TTC549 (cell line): Measurements from ENCODE around the gene ANO6.

ENCODE experiments used
- FAIRE-seq: peaks from 2 replicates; lab custom pipeline; 2012; peaks lifted over from hg19 to GRCh38; lab: Jason Lieb, UNC

The ANO6 gene

DNA sequence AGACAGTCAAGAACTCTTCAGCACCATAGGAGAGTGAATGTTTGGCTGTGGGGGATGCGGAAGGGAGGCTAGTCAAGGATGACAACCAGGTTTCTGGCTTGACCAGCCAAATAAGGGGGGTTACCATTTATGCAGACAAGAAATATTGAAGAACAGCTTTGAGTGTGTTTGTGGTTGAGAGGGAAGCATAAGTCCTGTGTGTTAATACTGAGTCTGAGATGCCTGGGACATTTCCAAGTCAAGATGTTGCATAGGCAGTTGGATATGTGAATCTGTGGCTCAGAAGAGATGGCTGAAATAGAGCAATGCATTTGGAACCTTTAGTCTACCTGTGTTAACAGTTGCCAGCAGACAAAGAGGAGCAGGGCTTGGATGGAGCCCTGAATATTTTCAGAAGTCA lies 66.1 kb downstream of the ANO6 start:
- no peak for FAIRE-seq

- no peak for FAIRE-seq
Measured at GRCh38 chr12:45282411-45282810, 66.5 kb downstream of the ANO6 start.

DNA sequence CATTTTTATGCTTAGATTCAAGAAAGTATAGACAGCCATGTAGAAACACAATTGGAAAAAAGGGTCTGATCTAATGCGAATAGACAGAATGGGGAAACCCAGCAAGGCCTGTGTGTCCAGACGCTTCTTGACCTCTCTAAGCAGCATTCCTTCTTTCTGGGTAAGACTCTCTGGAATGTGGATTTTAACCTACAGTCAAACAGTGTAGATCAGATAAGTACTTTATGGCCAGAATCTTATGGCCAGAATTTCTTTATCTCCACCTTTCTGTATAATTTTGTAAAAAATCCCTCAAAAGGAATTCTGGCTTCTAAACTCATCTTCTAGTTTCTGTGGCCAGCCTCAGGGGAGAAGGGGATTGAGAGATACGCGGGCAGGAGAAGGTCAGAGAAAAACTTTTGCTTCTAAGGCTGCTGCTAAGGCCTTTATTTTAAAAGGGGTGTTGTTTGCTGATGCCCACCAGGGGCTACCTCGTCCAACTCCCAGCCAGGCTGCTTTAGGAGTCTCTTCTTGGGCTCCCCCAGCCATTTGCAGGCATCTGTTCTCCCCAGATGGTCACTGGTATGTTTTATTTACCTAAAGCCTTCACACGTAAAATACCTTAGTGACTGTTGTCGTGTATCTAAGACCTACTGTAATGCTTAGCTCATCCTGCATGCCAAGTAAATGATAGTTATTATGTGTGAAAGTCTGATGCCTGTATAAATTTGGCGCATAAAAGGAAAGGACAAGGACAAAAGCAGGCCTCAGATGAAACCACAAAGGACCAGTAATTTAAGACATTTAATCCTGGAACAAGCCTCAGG lies 68.4 kb downstream of the ANO6 start:
- no peak for FAIRE-seq

- no peak for FAIRE-seq
Measured at GRCh38 chr12:45285717-45286116, 69.8 kb downstream of the ANO6 start.

DNA sequence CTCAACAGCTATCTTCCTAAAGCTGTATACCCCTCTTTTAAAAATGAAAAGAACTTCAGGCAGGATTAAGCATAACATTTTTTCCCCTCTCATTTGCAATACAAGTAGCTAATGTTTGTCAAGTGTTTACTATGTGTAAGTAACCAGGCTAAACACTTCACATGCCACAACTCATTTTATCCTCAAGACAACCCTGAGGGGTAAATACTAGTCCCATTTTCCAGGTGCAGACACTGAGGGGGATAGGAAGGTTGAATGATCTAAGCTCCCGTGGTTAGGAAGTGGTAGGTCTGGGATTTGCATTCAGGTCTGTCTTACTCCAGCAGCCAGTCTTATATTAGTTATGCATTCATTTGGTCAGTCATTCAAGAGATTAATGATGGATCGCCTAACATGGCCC lies 70.7 kb downstream of the ANO6 start:
- FAIRE-seq: no peak

DNA sequence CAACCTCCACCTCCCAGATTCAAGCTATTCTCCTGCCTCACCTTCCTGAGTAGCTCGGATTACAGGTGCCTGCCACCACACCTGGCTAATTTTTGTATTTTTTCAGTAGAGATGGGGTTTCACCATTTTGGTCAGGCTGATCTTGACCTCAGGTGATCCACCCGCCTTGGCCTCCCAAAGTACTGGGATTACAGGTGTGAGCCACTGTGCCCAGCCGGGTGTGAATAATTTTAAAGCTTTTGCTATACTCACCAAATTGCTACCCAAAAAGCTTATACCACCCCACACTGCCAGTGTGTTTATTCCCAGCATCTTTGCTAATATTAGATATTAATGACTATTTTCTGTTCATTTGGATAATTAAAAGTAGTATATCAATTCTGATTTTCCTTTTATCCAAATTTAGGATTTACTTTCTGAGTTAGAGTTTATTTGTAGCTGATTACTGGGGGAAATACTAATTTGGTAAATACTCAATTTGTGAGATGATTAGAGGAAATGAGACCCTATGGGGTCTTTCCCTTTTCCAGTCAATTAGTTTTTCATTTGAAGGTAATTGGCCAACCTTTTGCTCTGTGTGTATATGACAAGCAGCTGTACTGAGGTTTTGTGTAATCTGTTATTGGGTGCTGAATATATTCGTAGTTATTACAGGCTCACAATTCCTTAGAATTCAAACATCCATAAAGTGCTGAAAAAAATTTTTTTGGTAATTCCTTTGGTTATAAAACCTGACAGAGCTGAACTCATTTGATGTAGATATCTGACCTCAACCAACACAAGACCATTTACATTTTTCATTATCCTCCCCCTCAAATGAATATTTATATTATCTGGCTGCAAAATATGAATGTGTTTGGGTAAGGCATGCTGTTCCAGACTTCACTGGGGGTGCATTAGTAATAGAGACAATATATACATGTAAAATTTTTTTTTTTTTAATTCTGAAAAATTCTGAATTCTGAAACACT lies 73.6 kb downstream of the ANO6 start:
- no peak for FAIRE-seq

DNA sequence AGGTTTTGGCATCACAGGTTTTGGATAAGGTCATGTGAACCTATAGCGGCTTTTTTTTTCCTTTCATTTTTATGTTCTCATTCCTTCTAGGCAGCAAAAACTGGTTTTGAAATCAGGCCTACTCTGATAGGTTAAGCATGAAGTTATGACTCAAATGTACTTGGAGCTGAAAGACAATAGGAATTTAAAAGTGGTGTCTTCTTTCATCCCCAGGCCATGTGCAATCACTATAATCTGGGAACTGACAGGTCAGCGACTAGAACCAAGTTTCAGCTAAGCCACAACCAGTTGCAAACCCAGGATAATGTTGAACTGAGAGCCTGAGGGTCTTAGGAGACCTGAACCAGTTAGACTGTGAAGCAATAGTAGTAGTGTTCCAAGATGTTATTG lies 74.3 kb downstream of the ANO6 start:
- FAIRE-seq: no peak

DNA sequence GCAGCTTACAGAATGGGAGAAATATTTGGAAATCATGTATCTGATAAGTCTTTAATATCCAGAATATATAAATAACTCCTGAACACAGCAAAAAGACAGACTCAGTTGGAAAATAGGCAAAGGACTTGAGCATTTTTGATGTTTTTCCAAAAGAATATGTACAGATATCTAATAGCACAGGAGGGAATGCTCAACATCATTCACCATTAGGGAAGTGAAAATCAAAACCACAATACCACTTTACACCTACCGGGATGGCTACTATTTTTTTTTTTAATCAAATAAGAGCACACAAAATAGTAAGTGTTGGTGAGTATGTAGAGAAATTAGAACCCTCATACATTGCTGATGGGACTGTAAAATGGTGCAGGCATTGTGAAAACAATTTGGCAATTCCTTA lies 75.6 kb downstream of the ANO6 start:
- no peak for FAIRE-seq

DNA sequence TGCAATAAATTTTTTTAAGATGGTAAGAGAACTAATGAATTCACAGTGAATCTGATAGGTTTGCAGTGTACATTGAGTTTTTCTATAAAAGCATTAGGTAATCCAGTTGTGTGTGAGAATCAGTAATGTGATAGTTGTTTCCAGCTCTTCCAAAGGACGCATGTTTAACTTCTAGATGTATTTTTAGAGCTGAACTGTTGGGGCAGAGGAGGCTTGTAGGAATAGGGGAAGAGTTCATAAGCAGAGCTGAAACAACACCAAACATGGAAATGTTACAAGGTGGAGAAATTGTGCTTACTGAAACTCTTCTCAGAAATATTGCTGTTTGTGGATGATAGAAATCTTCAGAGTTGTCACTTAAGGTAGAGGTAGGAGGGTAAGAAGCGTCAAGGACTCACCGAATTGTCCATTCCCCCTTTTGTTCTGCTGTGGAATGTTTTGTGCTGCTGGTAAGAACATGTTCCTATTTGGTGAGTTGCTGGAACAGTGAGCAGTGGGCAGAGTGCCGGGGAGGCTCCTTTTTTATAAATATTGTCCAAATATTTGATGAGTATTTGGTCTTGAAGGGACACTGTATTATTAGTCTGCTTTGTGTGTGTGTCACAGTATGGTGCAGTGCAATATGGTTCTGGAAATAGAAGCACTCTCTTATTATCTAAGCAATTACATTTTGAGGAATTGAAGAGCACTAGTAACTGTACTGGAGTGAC lies 76.7 kb downstream of the ANO6 start:
- no peak for FAIRE-seq

DNA sequence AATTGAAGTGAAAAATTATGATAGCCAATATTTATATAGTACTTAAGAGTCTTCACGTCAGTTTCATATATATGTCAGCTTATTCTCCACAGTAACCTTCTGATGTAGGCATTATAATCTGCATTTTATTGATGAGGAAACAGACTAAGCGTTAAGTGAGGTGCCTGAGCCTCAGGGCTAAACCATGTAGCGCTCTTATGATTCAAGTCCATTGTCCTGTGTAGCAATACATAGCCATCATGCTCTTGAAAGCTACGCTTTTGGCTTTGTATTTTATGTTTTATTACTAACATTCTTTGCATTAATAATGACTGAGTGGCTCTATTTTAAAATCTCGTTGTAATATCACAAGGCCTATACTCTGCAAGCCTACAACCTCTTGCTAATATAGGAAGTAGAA lies 79.0 kb downstream of the ANO6 start:
- FAIRE-seq: no peak

- no peak for FAIRE-seq
Measured at GRCh38 chr12:45296046-45296586, 80.2 kb downstream of the ANO6 start.

DNA sequence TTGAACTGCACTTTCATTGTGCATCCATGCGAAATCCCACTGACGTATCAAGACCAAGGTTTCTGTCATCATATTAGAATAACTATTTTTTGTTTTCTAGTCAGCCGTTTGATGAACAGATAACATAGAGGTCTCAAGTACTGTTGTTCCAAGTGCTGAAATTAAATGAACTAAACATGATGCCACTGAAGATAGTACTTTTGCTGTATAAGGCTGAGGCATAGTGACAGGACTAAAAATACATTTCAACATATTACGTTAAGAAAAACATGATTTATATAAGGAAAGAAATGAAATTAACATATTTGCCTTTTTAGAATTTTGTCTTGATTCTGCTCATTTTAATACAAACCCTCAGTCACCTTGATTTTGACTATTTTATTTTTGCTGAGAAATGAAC lies 82.2 kb downstream of the ANO6 start:
- FAIRE-seq: no peak

GRCh38 chr12:45298721-45299692 lies 83.1 kb downstream of the ANO6 start:
- FAIRE-seq: no peak

DNA sequence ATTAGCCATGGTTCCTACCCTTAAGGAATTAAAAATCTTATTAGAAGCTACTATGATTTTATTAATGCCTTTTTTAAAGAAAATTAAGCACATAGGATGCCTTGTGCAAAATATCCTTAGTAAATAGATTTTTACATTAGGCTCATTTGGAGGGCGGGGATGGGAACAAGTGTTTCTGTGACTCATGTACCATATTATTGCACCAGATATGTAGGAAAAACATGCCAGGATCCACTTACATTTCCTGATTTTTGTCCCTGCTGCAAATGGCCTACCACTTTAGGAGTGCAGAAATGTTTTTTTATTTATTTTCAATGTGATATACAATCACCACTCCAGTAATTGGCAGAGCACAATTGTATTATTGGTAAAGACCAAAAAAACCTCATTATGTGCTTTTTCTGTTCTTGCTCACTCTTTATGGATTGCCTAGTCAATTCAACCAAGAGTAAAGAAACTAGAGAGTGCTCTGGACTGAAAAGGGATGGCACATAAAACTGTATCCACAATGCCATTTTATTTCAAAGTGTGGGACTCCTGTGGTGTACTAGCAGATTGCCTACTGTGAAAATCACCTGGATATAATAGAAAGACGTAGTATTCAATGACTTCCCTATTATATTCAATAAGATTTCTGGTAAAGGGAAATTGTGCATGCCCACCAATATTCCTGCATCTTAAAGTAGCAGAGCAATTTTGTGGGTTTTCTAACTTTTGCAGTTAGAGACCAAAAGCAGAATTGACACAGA lies 86.9 kb downstream of the ANO6 start:
- FAIRE-seq: no peak

DNA sequence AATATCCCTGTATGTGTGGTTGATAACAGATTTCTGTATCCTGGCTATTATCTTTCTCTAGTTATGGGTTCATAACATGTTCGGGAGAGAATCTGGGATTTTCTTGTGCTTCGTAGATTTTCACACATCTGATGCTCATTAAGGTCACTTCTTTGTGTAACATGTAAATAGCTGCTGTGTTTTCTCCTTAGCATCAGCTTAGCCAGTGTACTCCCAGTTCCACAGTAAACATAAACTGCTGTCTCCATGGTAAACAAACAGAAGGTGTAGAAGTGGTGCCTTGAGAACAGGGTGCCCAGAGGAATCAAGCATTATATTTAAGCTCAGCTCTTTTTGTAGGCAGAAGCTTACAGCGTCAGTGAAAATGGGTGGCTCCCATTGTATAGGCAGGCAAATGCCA lies 88.0 kb downstream of the ANO6 start:
- FAIRE-seq: no peak

GRCh38 chr12:45304514-45305178 lies 88.8 kb downstream of the ANO6 start:
- FAIRE-seq: no peak

- no peak for FAIRE-seq
Measured at GRCh38 chr12:45305907-45306306, 90.0 kb downstream of the ANO6 start.

GRCh38 chr12:45309836-45310626 lies 94.1 kb downstream of the ANO6 start:
- no peak for FAIRE-seq

DNA sequence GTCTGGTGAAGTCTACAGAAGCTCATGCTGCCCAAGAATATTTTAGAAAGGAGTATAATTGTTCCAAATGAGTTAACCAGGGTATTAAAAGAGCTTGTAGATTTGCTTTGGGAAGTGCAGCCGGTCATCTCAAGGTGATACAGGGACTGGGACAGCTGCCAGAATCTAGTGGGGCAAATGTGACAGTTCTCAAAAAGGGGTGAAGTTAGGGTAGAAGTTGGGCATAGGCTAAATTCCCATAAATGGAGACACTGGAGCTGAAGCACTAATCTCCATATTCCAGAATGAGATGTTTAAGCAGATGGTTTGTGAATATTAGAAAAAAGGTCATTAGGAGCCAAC lies 94.7 kb downstream of the ANO6 start:
- no peak for FAIRE-seq
